HEK293 (cell line): ENCODE data around the gene DCDC1.

ENCODE experiments used
- CTCF ChIA-PET: fragments of 350-600 bp; formaldehyde crosslinking; extraction: SDS; loops from one replicate; lab custom pipeline; 2021; ENCODE audit warnings: antibody characterized with exemption; lab: Yijun Ruan, JAX
- POLR2A ChIA-PET: fragments of 300-600 bp; formaldehyde crosslinking; extraction: SDS; loops from one replicate; lab custom pipeline; 2020; ENCODE audit warnings: antibody characterized with exemption, inconsistent platforms; lab: Yijun Ruan, JAX
- H3K27ac ChIP-seq: fragments of 200-500 bp; sonication (Bioruptor generic); 2 replicates; pipeline ENCODE4 v1.5.1; 2014; ENCODE audit warnings: low read depth, low read length, control low read depth, inconsistent platforms; ENCODE audit errors: extremely low read depth
- H3K36me3 ChIP-seq, 2 experiments: fragments of 200-500 bp in 1 of 2; sonication (Bioruptor generic) in 1 of 2; 1 replicate in 1 of 2; 2 replicates in 1 of 2; pipeline ENCODE4 v1.5.1; 2014 to 2017; ENCODE audit warnings: inconsistent platforms in 2 of 2, low read length in 2 of 2; ENCODE audit not compliant: control insufficient read depth in 2 of 2, insufficient read depth in 1 of 2
- H3K4me1 ChIP-seq: fragments of 200-500 bp; sonication (Bioruptor generic); 2 replicates; pipeline ENCODE4 v1.5.1; 2014; ENCODE audit warnings: mild to moderate bottlenecking, low read length, inconsistent platforms; ENCODE audit not compliant: control insufficient read depth, insufficient read depth
- H3K4me3 ChIP-seq: 2 replicates; pipeline ENCODE4 v1.5.1; 2011; ENCODE audit warnings: low read depth, mild to moderate bottlenecking, control low read depth, low read length, moderate library complexity
- H3K9me3 ChIP-seq: fragments of 200-500 bp; sonication (Bioruptor generic); 2 replicates; pipeline ENCODE4 v1.5.1; 2014; ENCODE audit warnings: low read depth, low read length, inconsistent platforms; ENCODE audit not compliant: control insufficient read depth, insufficient read depth
- BCL11A ChIP-seq: fragments of 450-650 bp; formaldehyde crosslinking; IDR thresholded peaks from 2 replicates; pipeline ENCODE4 v1.5.1; 2016; ENCODE audit warnings: low read depth, missing biosample characterization, missing genetic modification characterization
- PRDM1 ChIP-seq: fragments of 450-650 bp; formaldehyde crosslinking; IDR thresholded peaks from 2 replicates; pipeline ENCODE4; 2016; ENCODE audit warnings: missing biosample characterization, missing genetic modification characterization
- YY2 ChIP-seq: fragments of 450-650 bp; formaldehyde crosslinking; IDR thresholded peaks from 2 replicates; pipeline ENCODE4 v1.5.1; 2016; ENCODE audit warnings: missing biosample characterization, missing genetic modification characterization
- ZBTB1 ChIP-seq: fragments of 450-650 bp; formaldehyde crosslinking; IDR thresholded peaks from 2 replicates; pipeline ENCODE4 v1.5.1; 2016; ENCODE audit warnings: missing biosample characterization, missing genetic modification characterization
- ZFP37 ChIP-seq: fragments of 450-650 bp; formaldehyde crosslinking; IDR thresholded peaks from 2 replicates; pipeline ENCODE4 v1.5.1; 2016; ENCODE audit warnings: missing biosample characterization, missing genetic modification characterization
- ZFP69B ChIP-seq: fragments of 450-650 bp; formaldehyde crosslinking; IDR thresholded peaks from 2 replicates; pipeline ENCODE4 v1.5.1; 2016; ENCODE audit warnings: missing biosample characterization, missing genetic modification characterization
- ZNF114 ChIP-seq: fragments of 450-650 bp; formaldehyde crosslinking; IDR thresholded peaks from 2 replicates; pipeline ENCODE4 v1.5.0; 2017; ENCODE audit warnings: missing biosample characterization, missing genetic modification characterization
- ZNF280C ChIP-seq: fragments of 450-650 bp; formaldehyde crosslinking; IDR thresholded peaks from 2 replicates; pipeline ENCODE4 v1.5.1; 2016; ENCODE audit warnings: missing biosample characterization, missing genetic modification characterization
- ZNF292 ChIP-seq: fragments of 450-650 bp; formaldehyde crosslinking; IDR thresholded peaks from 2 replicates; pipeline ENCODE4 v1.5.1; 2016; ENCODE audit warnings: low read depth, missing biosample characterization, missing genetic modification characterization, borderline replicate concordance
- ZNF335 ChIP-seq: fragments of 450-650 bp; formaldehyde crosslinking; conservative IDR thresholded peaks from 2 replicates; pipeline ENCODE4 v1.5.1; 2016; ENCODE audit warnings: missing biosample characterization, missing genetic modification characterization
- ZNF398 ChIP-seq: fragments of 450-650 bp; formaldehyde crosslinking; IDR thresholded peaks from 2 replicates; pipeline ENCODE4 v1.5.1; 2017; ENCODE audit warnings: missing biosample characterization, missing genetic modification characterization
- ZNF423 ChIP-seq: fragments of 450-650 bp; formaldehyde crosslinking; IDR thresholded peaks from 2 replicates; pipeline ENCODE4 v1.5.1; 2016; ENCODE audit warnings: missing biosample characterization, missing genetic modification characterization
- ZNF473 ChIP-seq: fragments of 450-650 bp; formaldehyde crosslinking; IDR thresholded peaks from 2 replicates; pipeline ENCODE4 v1.5.1; 2017; ENCODE audit warnings: missing biosample characterization, missing genetic modification characterization
- ZNF548 ChIP-seq: fragments of 450-650 bp; formaldehyde crosslinking; IDR thresholded peaks from 2 replicates; pipeline ENCODE4 v1.5.1; 2016; ENCODE audit warnings: missing biosample characterization, missing genetic modification characterization
- ZNF645 ChIP-seq: fragments of 450-650 bp; formaldehyde crosslinking; IDR thresholded peaks from 2 replicates; pipeline ENCODE4; 2016; ENCODE audit warnings: missing biosample characterization, missing genetic modification characterization
- ZNF76 ChIP-seq: fragments of 450-650 bp; formaldehyde crosslinking; IDR thresholded peaks from 2 replicates; pipeline ENCODE4; 2016; ENCODE audit warnings: low read depth, missing biosample characterization, missing genetic modification characterization, borderline replicate concordance
- ZNF776 ChIP-seq: fragments of 450-650 bp; formaldehyde crosslinking; IDR thresholded peaks from 2 replicates; pipeline ENCODE4 v1.5.0; 2017; ENCODE audit warnings: missing biosample characterization, missing genetic modification characterization, borderline replicate concordance
- ZNF837 ChIP-seq: fragments of 450-650 bp; formaldehyde crosslinking; IDR thresholded peaks from 2 replicates; pipeline ENCODE4 v1.5.1; 2016; ENCODE audit warnings: missing biosample characterization, missing genetic modification characterization
- ZSCAN30 ChIP-seq: fragments of 450-650 bp; IDR thresholded peaks from 2 replicates; pipeline ENCODE4 v1.5.1; 2018; ENCODE audit warnings: missing biosample characterization, mild to moderate bottlenecking, missing genetic modification characterization, moderate library complexity
- TF ChIP-seq, protein P1 (sequence below): fragments of 450-650 bp; formaldehyde crosslinking; IDR thresholded peaks from 2 replicates; pipeline ENCODE4 v1.5.1; 2017; ENCODE audit warnings: missing biosample characterization, missing genetic modification characterization
- TF ChIP-seq, protein P2 (sequence below): fragments of 450-650 bp; formaldehyde crosslinking; IDR thresholded peaks from 2 replicates; pipeline ENCODE4 v1.5.1; 2016; ENCODE audit warnings: missing biosample characterization, missing genetic modification characterization

Gene DCDC1

DNA sequence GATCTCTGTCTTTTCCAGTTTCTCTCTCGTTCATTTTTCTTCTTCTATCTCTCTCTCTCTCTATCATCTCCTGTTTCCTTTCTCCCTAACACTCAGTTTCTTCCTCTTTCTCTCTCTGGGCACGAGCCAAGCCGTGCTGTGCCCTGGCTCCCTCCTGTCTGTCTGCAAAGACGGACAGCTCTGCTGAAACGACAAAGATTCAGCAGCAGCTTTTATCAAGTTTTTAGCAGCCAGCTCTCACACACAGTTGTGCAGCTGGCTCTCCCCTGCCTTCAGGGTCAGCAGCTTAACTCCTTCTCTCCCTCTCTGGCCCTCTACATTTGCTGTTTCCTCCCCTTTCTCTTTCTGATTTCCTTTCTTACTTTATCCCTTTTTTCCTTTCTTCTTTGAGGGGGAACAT lies 431.4 kb downstream of the DCDC1 start:
- TF ChIP-seq ZFP37 (tag by site-specific recombination) (no peak), ZNF837 (tag by site-specific recombination) (no peak), ZNF280C (tag by site-specific recombination) (no peak), ZNF114 (tag by site-specific recombination) (no peak), BCL11A (tag by site-specific recombination) (no peak), ZNF423 (tag by site-specific recombination) (no peak), ZNF335 (no peak), ZSCAN30 (no peak), ZNF76 (no peak), ZNF645 (tag by site-specific recombination) (no peak)
- TF ChIP-seq, protein P1, sequence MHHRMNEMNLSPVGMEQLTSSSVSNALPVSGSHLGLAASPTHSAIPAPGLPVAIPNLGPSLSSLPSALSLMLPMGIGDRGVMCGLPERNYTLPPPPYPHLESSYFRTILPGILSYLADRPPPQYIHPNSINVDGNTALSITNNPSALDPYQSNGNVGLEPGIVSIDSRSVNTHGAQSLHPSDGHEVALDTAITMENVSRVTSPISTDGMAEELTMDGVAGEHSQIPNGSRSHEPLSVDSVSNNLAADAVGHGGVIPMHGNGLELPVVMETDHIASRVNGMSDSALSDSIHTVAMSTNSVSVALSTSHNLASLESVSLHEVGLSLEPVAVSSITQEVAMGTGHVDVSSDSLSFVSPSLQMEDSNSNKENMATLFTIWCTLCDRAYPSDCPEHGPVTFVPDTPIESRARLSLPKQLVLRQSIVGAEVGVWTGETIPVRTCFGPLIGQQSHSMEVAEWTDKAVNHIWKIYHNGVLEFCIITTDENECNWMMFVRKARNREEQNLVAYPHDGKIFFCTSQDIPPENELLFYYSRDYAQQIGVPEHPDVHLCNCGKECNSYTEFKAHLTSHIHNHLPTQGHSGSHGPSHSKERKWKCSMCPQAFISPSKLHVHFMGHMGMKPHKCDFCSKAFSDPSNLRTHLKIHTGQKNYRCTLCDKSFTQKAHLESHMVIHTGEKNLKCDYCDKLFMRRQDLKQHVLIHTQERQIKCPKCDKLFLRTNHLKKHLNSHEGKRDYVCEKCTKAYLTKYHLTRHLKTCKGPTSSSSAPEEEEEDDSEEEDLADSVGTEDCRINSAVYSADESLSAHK: no peak
- Histone ChIP-seq H3K9me3 (no peaks in the 10 kb centered on the region), H3K4me1 (no peaks in the 10 kb centered on the region), H3K36me3 (no peaks in the 10 kb centered on the region), H3K27ac (no peak overlapping the region), H3K4me3 (no peak overlapping the region)
- CTCF ChIA-PET: interaction anchor here (0.7 kb wide), 1 partner anchor 455 kb away, joined by 4 read pairs; no protein-coding TSS in a partner anchor
- POLR2A ChIA-PET: no interaction called here

GRCh38 chr11:30936491-30936890 lies 433.0 kb downstream of the DCDC1 start:
- Histone ChIP-seq H3K9me3 (no peaks in the 10 kb centered on the region), H3K4me1 (no peaks in the 10 kb centered on the region), H3K36me3 (no peaks in the 10 kb centered on the region), H3K4me3 (no peak overlapping the region), H3K27ac (no peak overlapping the region)
- TF ChIP-seq PRDM1 (tag by site-specific recombination) (no peak), ZNF473 (no peak), ZFP69B (tag by site-specific recombination) (no peak), ZNF398 (no peak), ZBTB1 (tag by site-specific recombination) (no peak), YY2 (tag by site-specific recombination) (no peak), ZNF292 (tag by site-specific recombination) (no peak), ZNF548 (no peak), ZNF776 (no peak)
- TF ChIP-seq, protein P2, sequence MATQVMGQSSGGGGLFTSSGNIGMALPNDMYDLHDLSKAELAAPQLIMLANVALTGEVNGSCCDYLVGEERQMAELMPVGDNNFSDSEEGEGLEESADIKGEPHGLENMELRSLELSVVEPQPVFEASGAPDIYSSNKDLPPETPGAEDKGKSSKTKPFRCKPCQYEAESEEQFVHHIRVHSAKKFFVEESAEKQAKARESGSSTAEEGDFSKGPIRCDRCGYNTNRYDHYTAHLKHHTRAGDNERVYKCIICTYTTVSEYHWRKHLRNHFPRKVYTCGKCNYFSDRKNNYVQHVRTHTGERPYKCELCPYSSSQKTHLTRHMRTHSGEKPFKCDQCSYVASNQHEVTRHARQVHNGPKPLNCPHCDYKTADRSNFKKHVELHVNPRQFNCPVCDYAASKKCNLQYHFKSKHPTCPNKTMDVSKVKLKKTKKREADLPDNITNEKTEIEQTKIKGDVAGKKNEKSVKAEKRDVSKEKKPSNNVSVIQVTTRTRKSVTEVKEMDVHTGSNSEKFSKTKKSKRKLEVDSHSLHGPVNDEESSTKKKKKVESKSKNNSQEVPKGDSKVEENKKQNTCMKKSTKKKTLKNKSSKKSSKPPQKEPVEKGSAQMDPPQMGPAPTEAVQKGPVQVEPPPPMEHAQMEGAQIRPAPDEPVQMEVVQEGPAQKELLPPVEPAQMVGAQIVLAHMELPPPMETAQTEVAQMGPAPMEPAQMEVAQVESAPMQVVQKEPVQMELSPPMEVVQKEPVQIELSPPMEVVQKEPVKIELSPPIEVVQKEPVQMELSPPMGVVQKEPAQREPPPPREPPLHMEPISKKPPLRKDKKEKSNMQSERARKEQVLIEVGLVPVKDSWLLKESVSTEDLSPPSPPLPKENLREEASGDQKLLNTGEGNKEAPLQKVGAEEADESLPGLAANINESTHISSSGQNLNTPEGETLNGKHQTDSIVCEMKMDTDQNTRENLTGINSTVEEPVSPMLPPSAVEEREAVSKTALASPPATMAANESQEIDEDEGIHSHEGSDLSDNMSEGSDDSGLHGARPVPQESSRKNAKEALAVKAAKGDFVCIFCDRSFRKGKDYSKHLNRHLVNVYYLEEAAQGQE (tag by site-specific recombination): no peak
- CTCF ChIA-PET: no interaction called here
- POLR2A ChIA-PET: no interaction called here
